ENCODE measurements around the gene TBC1D5.

Gene TBC1D5

GRCh38 chr3:17724948-17725347, 17.5 kb downstream of the TBC1D5 start (continued):
- TF ChIP-seq CREB5 (CRISPR knock-in tag; IDR thresholded peaks at IDR 0.05; ENCODE audit: low read depth) = no peak
- no peak for TF ChIP-seq RARB (CRISPR knock-in tag; IDR thresholded peaks at IDR 0.05)
- no peak for TF ChIP-seq ZNF8 (CRISPR knock-in tag; IDR thresholded peaks at IDR 0.05)
- TF ChIP-seq ARNTL (CRISPR knock-in tag; IDR thresholded peaks at IDR 0.05; ENCODE audit: borderline replicate concordance, low read depth) = no peak

DNA sequence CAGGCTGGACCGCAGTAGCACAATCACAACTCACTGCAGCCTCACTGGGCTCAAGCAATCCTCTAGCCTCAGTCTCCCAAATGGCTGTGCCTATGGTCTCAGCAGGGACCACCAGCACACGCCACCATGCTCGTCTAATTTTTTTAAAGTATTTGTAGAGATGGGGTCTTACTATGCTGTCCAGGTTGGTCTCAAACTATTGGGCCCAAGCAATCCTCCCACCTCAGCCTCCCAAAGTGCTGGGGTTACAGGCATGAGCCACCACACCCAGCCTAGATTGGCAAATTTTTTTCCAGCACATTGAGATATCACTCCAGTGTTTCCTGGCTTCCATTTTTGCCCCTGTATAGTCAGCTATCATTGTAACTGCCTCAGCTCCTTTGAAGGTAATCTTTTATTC, 18.3 kb downstream of the TBC1D5 start:
- TF ChIP-seq, protein P1, sequence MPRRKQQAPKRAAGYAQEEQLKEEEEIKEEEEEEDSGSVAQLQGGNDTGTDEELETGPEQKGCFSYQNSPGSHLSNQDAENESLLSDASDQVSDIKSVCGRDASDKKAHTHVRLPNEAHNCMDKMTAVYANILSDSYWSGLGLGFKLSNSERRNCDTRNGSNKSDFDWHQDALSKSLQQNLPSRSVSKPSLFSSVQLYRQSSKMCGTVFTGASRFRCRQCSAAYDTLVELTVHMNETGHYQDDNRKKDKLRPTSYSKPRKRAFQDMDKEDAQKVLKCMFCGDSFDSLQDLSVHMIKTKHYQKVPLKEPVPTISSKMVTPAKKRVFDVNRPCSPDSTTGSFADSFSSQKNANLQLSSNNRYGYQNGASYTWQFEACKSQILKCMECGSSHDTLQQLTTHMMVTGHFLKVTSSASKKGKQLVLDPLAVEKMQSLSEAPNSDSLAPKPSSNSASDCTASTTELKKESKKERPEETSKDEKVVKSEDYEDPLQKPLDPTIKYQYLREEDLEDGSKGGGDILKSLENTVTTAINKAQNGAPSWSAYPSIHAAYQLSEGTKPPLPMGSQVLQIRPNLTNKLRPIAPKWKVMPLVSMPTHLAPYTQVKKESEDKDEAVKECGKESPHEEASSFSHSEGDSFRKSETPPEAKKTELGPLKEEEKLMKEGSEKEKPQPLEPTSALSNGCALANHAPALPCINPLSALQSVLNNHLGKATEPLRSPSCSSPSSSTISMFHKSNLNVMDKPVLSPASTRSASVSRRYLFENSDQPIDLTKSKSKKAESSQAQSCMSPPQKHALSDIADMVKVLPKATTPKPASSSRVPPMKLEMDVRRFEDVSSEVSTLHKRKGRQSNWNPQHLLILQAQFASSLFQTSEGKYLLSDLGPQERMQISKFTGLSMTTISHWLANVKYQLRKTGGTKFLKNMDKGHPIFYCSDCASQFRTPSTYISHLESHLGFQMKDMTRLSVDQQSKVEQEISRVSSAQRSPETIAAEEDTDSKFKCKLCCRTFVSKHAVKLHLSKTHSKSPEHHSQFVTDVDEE (CRISPR knock-in tag; IDR thresholded peaks at IDR 0.05) = no peak
- TF ChIP-seq RARB (CRISPR knock-in tag; IDR thresholded peaks at IDR 0.05) = no peak
- TF ChIP-seq CSDC2 (CRISPR knock-in tag; IDR thresholded peaks at IDR 0.05) = no peak
- TF ChIP-seq ZNF565 (CRISPR knock-in tag; conservative IDR thresholded peaks at IDR 0.05; ENCODE audit: low read depth) = no peak
- no peak for TF ChIP-seq CREB5 (CRISPR knock-in tag; IDR thresholded peaks at IDR 0.05; ENCODE audit: low read depth)
- no peak for TF ChIP-seq ARNTL (CRISPR knock-in tag; IDR thresholded peaks at IDR 0.05; ENCODE audit: borderline replicate concordance, low read depth)
- TF ChIP-seq ZC3H10 (CRISPR knock-in tag; IDR thresholded peaks at IDR 0.05) = no peak
- no peak for TF ChIP-seq ESRRG (CRISPR knock-in tag; IDR thresholded peaks at IDR 0.05)
- no peak for TF ChIP-seq ZNF70 (CRISPR knock-in tag; IDR thresholded peaks at IDR 0.05)
- no peak for TF ChIP-seq SNAI2 (CRISPR knock-in tag; IDR thresholded peaks at IDR 0.05)
- TF ChIP-seq, protein P2, sequence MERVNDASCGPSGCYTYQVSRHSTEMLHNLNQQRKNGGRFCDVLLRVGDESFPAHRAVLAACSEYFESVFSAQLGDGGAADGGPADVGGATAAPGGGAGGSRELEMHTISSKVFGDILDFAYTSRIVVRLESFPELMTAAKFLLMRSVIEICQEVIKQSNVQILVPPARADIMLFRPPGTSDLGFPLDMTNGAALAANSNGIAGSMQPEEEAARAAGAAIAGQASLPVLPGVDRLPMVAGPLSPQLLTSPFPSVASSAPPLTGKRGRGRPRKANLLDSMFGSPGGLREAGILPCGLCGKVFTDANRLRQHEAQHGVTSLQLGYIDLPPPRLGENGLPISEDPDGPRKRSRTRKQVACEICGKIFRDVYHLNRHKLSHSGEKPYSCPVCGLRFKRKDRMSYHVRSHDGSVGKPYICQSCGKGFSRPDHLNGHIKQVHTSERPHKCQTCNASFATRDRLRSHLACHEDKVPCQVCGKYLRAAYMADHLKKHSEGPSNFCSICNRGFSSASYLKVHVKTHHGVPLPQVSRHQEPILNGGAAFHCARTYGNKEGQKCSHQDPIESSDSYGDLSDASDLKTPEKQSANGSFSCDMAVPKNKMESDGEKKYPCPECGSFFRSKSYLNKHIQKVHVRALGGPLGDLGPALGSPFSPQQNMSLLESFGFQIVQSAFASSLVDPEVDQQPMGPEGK (CRISPR knock-in tag; IDR thresholded peaks at IDR 0.05; ENCODE audit: borderline replicate concordance) = no peak
- TF ChIP-seq ZFP30 (CRISPR knock-in tag; IDR thresholded peaks at IDR 0.05) = no peak
- TF ChIP-seq ZNF8 (CRISPR knock-in tag; IDR thresholded peaks at IDR 0.05) = no peak
- TF ChIP-seq GLIS3 (CRISPR knock-in tag; IDR thresholded peaks at IDR 0.05) = no peak
- ATAC-seq = no peak

DNA sequence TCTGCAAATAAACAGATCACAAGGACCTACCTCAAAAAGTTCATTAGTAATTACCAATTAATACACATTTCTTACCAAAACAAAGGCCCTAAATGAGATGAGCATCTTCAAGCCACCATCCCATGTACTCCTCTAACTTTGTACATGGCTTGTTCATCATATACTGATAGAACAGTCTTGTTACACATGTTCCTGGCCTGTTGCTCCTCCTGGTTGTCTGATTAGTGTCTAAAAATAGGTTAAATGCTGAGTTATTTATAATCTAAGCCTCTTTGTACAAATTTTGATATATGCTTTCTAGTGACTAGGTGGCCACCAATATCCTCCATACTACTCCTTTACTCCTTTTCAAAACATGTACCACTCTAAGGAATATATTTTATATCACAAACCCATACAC, 25.0 kb downstream of the TBC1D5 start:
- TF ChIP-seq PPARA (CRISPR knock-in tag; IDR thresholded peaks at IDR 0.05; ENCODE audit: borderline replicate concordance) = no peak
- ATAC-seq = no peak

GRCh38 chr3:17714473-17714872, 28.0 kb downstream of the TBC1D5 start:
- TF ChIP-seq TOX (CRISPR knock-in tag; IDR thresholded peaks at IDR 0.05; ENCODE audit: borderline replicate concordance) = no peak
- TF ChIP-seq PPARA (CRISPR knock-in tag; IDR thresholded peaks at IDR 0.05; ENCODE audit: borderline replicate concordance) = no peak
- no peak for TF ChIP-seq ZFP3 (CRISPR knock-in tag; IDR thresholded peaks at IDR 0.05)
- TF ChIP-seq TCF4 (CRISPR knock-in tag; IDR thresholded peaks at IDR 0.05; ENCODE audit: borderline replicate concordance) = no peak
- TF ChIP-seq BACH2 (CRISPR knock-in tag; IDR thresholded peaks at IDR 0.05; ENCODE audit: borderline replicate concordance) = no peak
- TF ChIP-seq, protein P2 (CRISPR knock-in tag; IDR thresholded peaks at IDR 0.05; ENCODE audit: borderline replicate concordance) = no peak
- TF ChIP-seq ZC3H10 (CRISPR knock-in tag; IDR thresholded peaks at IDR 0.05) = no peak
- TF ChIP-seq ZNF8 (CRISPR knock-in tag; IDR thresholded peaks at IDR 0.05) = no peak
- TF ChIP-seq ESRRG (CRISPR knock-in tag; IDR thresholded peaks at IDR 0.05) = no peak
- no peak for TF ChIP-seq CSDC2 (CRISPR knock-in tag; IDR thresholded peaks at IDR 0.05)
- ATAC-seq = no peak

Data from SK-N-SH treated with all-trans-retinoic acid at 6 μM for 48 hours (cell line).